ENCODE results near the gene GIGYF1. TPM values are rescaled to one million over a fixed set of nuclear protein-coding genes. Genes with fewer than 3 reads are reported as not detected.

GIGYF1 gene
- total and polyA plus RNA-seq, 2 of the 8 experiments (the other 6 are each of a cell fraction or from before 2014, with no cell fraction given), result 24.1 to 99.3 TPM

GRCh38 chr7:100722480-100723212, 28.6 kb upstream of the GIGYF1 start:
- no peak overlapping the region for H3K56ac ChIP-seq (replicated peaks; ENCODE audit: insufficient read length, low read depth, low read length)
- no peaks in the 10 kb centered on the region for H3K79me2 ChIP-seq (ENCODE audit: control insufficient read depth in 1 of 2, insufficient read depth in 2 of 2, low read length in 2 of 2)
- H3K79me1 ChIP-seq (ENCODE audit: low read depth, low read length), result no peaks in the 10 kb centered on the region
- no peak overlapping the region for H3K4ac ChIP-seq (replicated peaks; ENCODE audit: insufficient read length, low read depth, low read length)
- H3K4me3 ChIP-seq (ENCODE audit: extremely low read depth in 1 of 4, insufficient read depth in 2 of 4, low read depth in 3 of 4, low read length in 4 of 4), result no peak overlapping the region
- H3K9me3 ChIP-seq (ENCODE audit: insufficient read depth in 2 of 2, low read depth in 1 of 2, low read length in 1 of 2), result no peaks in the 10 kb centered on the region
- no peak overlapping the region for H2BK20ac ChIP-seq (ENCODE audit: low read length)
- H2AFZ ChIP-seq (ENCODE audit: low read length), result no peak overlapping the region
- H2BK120ac ChIP-seq (replicated peaks; ENCODE audit: low read depth, low read length), result no peak overlapping the region
- 0 out of 2 replicates have a peak overlapping the region, but pooled peaks have one; percentile 39 for H2BK12ac ChIP-seq (ENCODE audit: low read depth, low read length)
- no peak overlapping the region for H4K91ac ChIP-seq (replicated peaks; ENCODE audit: insufficient read length, low read length)
- H3K14ac ChIP-seq (ENCODE audit: insufficient read length), result no peak overlapping the region
- no peak overlapping the region for H2BK5ac ChIP-seq (ENCODE audit: low read depth, low read length)
- H3K18ac ChIP-seq (ENCODE audit: extremely low read depth, low read length), result no peak overlapping the region
- no peak overlapping the region for H3K27ac ChIP-seq (ENCODE audit: low read depth, low read length)
- no peak overlapping the region for H3K23ac ChIP-seq (ENCODE audit: insufficient read length)
- H3K23me2 ChIP-seq (ENCODE audit: low read depth, low read length), result peaks cover 8% of the 10 kb centered on the region; the same call in 1 of the 2 replicates
- 82% methylated on average over 17 of the region's 17 CpGs; no CpG with 5 or more reads in 1 of the 2 experiments for WGBS, 2 experiments (ENCODE audit: extremely low coverage in 1 of 2, insufficient coverage in 1 of 2, insufficient read length in 1 of 2, insufficient replicate concordance in 2 of 2, low coverage in 1 of 2, low lambda C conversion rate in 2 of 2, missing lambda C conversion rate in 1 of 2)
- CTCF ChIA-PET (ENCODE audit: partially characterized antibody), result interaction anchor here (0.6 to 16.4 kb wide), 12 partner anchors 10 to 459 kb away, joined by 3 to 197 read pairs (median 4); partner anchors contain the start of gene POP7
- no peak overlapping the region for H4K8ac ChIP-seq (ENCODE audit: extremely low read depth, insufficient read depth, low read length)
- no peak overlapping the region for H2AK5ac ChIP-seq (ENCODE audit: low read depth, low read length)
- peaks cover 7 to 26% (median 26%) of the 10 kb centered on the region in 4 experiments for H3K27me3 ChIP-seq (replicated peaks in 1 of 4; ENCODE audit: control insufficient read depth in 3 of 4, extremely low read depth in 1 of 4, insufficient read depth in 3 of 4, low read length in 3 of 4)
- no peak for DNase-seq (ENCODE audit: low read depth in 1 of 2, low spot score in 2 of 2)
- H3K4me2 ChIP-seq (ENCODE audit: insufficient read depth in 1 of 2, low read depth in 2 of 2, low read length in 2 of 2), result no peak overlapping the region
- FAIRE-seq, result no peak
- no peak overlapping the region for H4K5ac ChIP-seq (ENCODE audit: insufficient read length, low read depth, low read length)
- H3K4me1 ChIP-seq (replicated peaks in 1 of 4; ENCODE audit: control insufficient read depth in 3 of 4, insufficient read depth in 4 of 4, low read length in 3 of 4), result peaks cover 0 to 5% (median 2%) of the 10 kb centered on the region in 4 experiments; a peak in 5 of 7 replicates
- POLR2A ChIA-PET (ENCODE audit: partially characterized antibody), result interaction anchor here (1.5 to 3.1 kb wide), 6 partner anchors 12 to 153 kb away, joined by 3 to 12 read pairs (median 6); partner anchors contain the start of gene POP7
- 0 out of 2 replicates have a peak overlapping the region, but pooled peaks have one; percentile 61 for H2BK15ac ChIP-seq (ENCODE audit: low read length)
- H4K20me1 ChIP-seq (replicated peaks in 1 of 2; ENCODE audit: control insufficient read depth in 1 of 2, insufficient read depth in 2 of 2, low read length in 2 of 2), result no peaks in the 10 kb centered on the region
- H3K9ac ChIP-seq (replicated peaks in 1 of 4; ENCODE audit: extremely low read depth in 1 of 4, low read depth in 3 of 4, low read length in 3 of 4), result no peak overlapping the region
- H3K36me3 ChIP-seq (ENCODE audit: control insufficient read depth in 2 of 4, insufficient read depth in 4 of 4, low read length in 3 of 4), result no peaks in the 10 kb centered on the region
- TF ChIP-seq KDM4A (IDR thresholded peaks at IDR 0.05; ENCODE audit: low read depth, low read length, severe bottlenecking) (no peak), BCL11A (IDR thresholded peaks at IDR 0.05; ENCODE audit: low read depth in 2 of 2, low read length in 2 of 2) (no peak), CEBPB (IDR thresholded peaks at IDR 0.05; ENCODE audit: low read depth, low read length) (no peak), SRF (IDR thresholded peaks at IDR 0.05; ENCODE audit: low read depth, low read length) (no peak), MAFK (IDR thresholded peaks at IDR 0.05; ENCODE audit: low read depth, low read length) (no peak), POLR2AphosphoS5 (IDR thresholded peaks at IDR 0.05; ENCODE audit: low read depth, low read length) (no peak)

Data from H1 (cell line).